HepG2 (cell line): ENCODE results near the gene CKS1B. TPM values are rescaled to one million over a fixed set of nuclear protein-coding genes. Genes with fewer than 3 reads are reported as not detected.
A peak's percentile ranks its signal among the peaks of the same experiment; 100 is the strongest.

Experiments
- ATAC-seq: fragments of 200-7000 bp; cut with Tn5 transposase; 3 replicates; pipeline ENCODE4 v1.9.1; 2020; ENCODE audit warnings: mild to moderate bottlenecking, moderate library complexity
- BruUV-seq: library from RNA; stranded (reverse); fragments of 400-500 nt; replicated peaks from 2 replicates; lab custom pipeline; 2021; lab: Mats Ljungman, UMichigan
- CTCF ChIA-PET: fragments of 300-600 bp; formaldehyde crosslinking; extraction: SDS; loops from one replicate; lab custom pipeline; 2021; ENCODE audit warnings: low total read pairs, inconsistent platforms, low intra/inter-chr PET ratio; lab: Yijun Ruan, JAX
- POLR2A ChIA-PET: fragments of 350-600 bp; sonication (Branson Sonifier 250); formaldehyde crosslinking; loops from one replicate; lab custom pipeline; 2020; ENCODE audit warnings: antibody characterized with exemption, inconsistent platforms; lab: Yijun Ruan, JAX
- DNase-seq: peaks from one replicate; pipeline ENCODE4 v3.0.0-alpha.2; 2015; ENCODE audit warnings: low spot score
- FAIRE-seq: peaks from 3 replicates; lab custom pipeline; 2011; peaks lifted over from hg19 to GRCh38; lab: Jason Lieb, UNC
- H2AFZ ChIP-seq: one replicate; pipeline ENCODE4 v1.6.1; 2011; ENCODE audit warnings: low read length, inconsistent platforms
- H3K27ac ChIP-seq: fragments of 300-600 bp; 3 replicates; pipeline ENCODE4 v1.8.0; 2011; ENCODE audit warnings: mixed run types, mild to moderate bottlenecking, mixed read lengths, low read length, inconsistent platforms; ENCODE audit not compliant: insufficient read depth; ENCODE audit errors: extremely low read length
- H3K27me3 ChIP-seq, 2 experiments: fragments of 200-600 bp in 1 of 2; 2 replicates in 1 of 2; 3 replicates in 1 of 2; pipeline versions ENCODE4 v1.6.0 to v1.8.0; 2011; ENCODE audit warnings: low read length in 2 of 2, mild to moderate bottlenecking in 2 of 2, moderate library complexity in 2 of 2, inconsistent platforms in 1 of 2; ENCODE audit not compliant: insufficient read depth in 2 of 2, control insufficient read depth in 1 of 2
- H3K36me3 ChIP-seq, 2 experiments: fragments of 200-600 bp in 1 of 2; replicated peaks in 1 of 2; 2 replicates in 1 of 2; 3 replicates in 1 of 2; pipeline versions ENCODE4 v1.5.1 to v1.8.0; 2011; ENCODE audit warnings: low read length in 2 of 2, inconsistent platforms in 1 of 2; ENCODE audit not compliant: insufficient read depth in 2 of 2, control insufficient read depth in 1 of 2
- H3K4me1 ChIP-seq: 2 replicates; pipeline ENCODE4 v1.5.1; 2012; ENCODE audit warnings: low read length, inconsistent platforms; ENCODE audit not compliant: insufficient read depth
- H3K4me2 ChIP-seq: 2 replicates; pipeline ENCODE4 v1.6.0; 2011; ENCODE audit warnings: low read depth, low read length, inconsistent platforms
- H3K4me3 ChIP-seq, 3 experiments: fragments of 200-600 bp in 1 of 3; sonication (generic), shearing (Covaris generic) in 1 of 3; replicated peaks in 1 of 3; 2 replicates each; pipeline ENCODE4 v1.5.1; 2011 to 2016; ENCODE audit warnings: low read length in 3 of 3, inconsistent platforms in 2 of 3, low read depth in 2 of 3, mild to moderate bottlenecking in 2 of 3, control low read depth in 1 of 3, mixed read lengths in 1 of 3; ENCODE audit not compliant: insufficient read depth in 1 of 3
- H3K79me2 ChIP-seq: one replicate; pipeline ENCODE4 v1.6.1; 2011; ENCODE audit warnings: low read length, inconsistent platforms; ENCODE audit not compliant: insufficient read depth
- H3K9ac ChIP-seq: 2 replicates; pipeline ENCODE4 v1.6.0; 2011; ENCODE audit warnings: mild to moderate bottlenecking, low read depth, low read length, inconsistent platforms; ENCODE audit not compliant: insufficient read depth
- H3K9me3 ChIP-seq: 2 replicates; pipeline ENCODE4 v1.5.1; 2012; ENCODE audit warnings: mild to moderate bottlenecking, low read length
- H4K20me1 ChIP-seq: 2 replicates; pipeline ENCODE4 v1.6.0; 2011; ENCODE audit warnings: inconsistent platforms, mild to moderate bottlenecking, low read length, moderate library complexity; ENCODE audit not compliant: insufficient read depth
- BHLHE40 ChIP-seq: IDR thresholded peaks from 2 replicates; pipeline ENCODE4 v1.6.1; 2011; ENCODE audit warnings: low read length, improper control_type of control experiment
- EED ChIP-seq: sonication (generic); formaldehyde crosslinking; IDR thresholded peaks from 2 replicates; pipeline ENCODE4 v1.5.0; 2020; ENCODE audit warnings: mild to moderate bottlenecking, missing genetic modification reagents
- FOSL1 ChIP-seq: sonication (generic); formaldehyde crosslinking; IDR thresholded peaks from 2 replicates; pipeline ENCODE4 v1.9.0; 2021; ENCODE audit warnings: missing genetic modification reagents, borderline replicate concordance
- IKZF4 ChIP-seq: sonication (generic); formaldehyde crosslinking; IDR thresholded peaks from 2 replicates; pipeline ENCODE4 v1.5.1; 2020; ENCODE audit warnings: borderline replicate concordance, mild to moderate bottlenecking, low read depth, missing genetic modification reagents; ENCODE audit errors: not compliant biosample characterization
- KLF6 ChIP-seq: IDR thresholded peaks from 2 replicates; pipeline ENCODE4 v1.8.0; 2016; ENCODE audit warnings: missing biosample characterization, missing genetic modification reagents
- KLF9 ChIP-seq: IDR thresholded peaks from 2 replicates; pipeline ENCODE4 v1.6.1; 2016; ENCODE audit warnings: low read depth
- NPAS2 ChIP-seq: sonication (generic); formaldehyde crosslinking; IDR thresholded peaks from 2 replicates; pipeline ENCODE4 v1.8.0; 2022; ENCODE audit warnings: mild to moderate bottlenecking, missing genetic modification reagents, borderline replicate concordance
- TCF7L2 ChIP-seq: IDR thresholded peaks from 2 replicates; pipeline ENCODE4 v1.6.1; 2011; ENCODE audit warnings: mild to moderate bottlenecking, low read depth, low read length, moderate library complexity
- ZNF10 ChIP-seq: sonication (generic); formaldehyde crosslinking; IDR thresholded peaks from 2 replicates; pipeline ENCODE4 v1.4.0; 2020; ENCODE audit warnings: mild to moderate bottlenecking, low read depth, missing genetic modification reagents, borderline replicate concordance
- ZNF546 ChIP-seq: sonication (generic); formaldehyde crosslinking; conservative IDR thresholded peaks from 2 replicates; pipeline ENCODE4 v1.8.1; 2023; ENCODE audit warnings: mild to moderate bottlenecking, missing genetic modification reagents
- ZNF598 ChIP-seq: sonication (generic); formaldehyde crosslinking; IDR thresholded peaks from 2 replicates; pipeline ENCODE4 v1.5.1; 2020; ENCODE audit warnings: mild to moderate bottlenecking, missing genetic modification reagents, borderline replicate concordance
- ZNF773 ChIP-seq: sonication (generic); formaldehyde crosslinking; IDR thresholded peaks from 2 replicates; pipeline ENCODE4 v1.4.0; 2020; ENCODE audit warnings: missing genetic modification reagents, borderline replicate concordance
- WGBS: methylation state at CpG from one replicate; pipeline ENCODE4 v1.1.6; 2017; ENCODE audit warnings: low lambda C conversion rate; 5-methylcytosine and 5-hydroxymethylcytosine counted together
- in situ Hi-C: cut with HindIII; loops from 2 replicates; pipeline ENCODE4 v1.10.0; 2017; ENCODE audit warnings: low pct_unique_long_range_greater_than_20kb; ENCODE audit not compliant: extremely low pct_ligation_motif_present
- intact Hi-C: fragments of 100-400 bp; cut with micrococcal nuclease; formaldehyde crosslinking; loops from one replicate; pipeline ENCODE4 v1.10.0; 2022; ENCODE audit not compliant: unreplicated experiment
- polyA plus RNA-seq, 8 experiments: library from polyadenylated mRNA; depleted of rRNA in 3 of 8; stranded (reverse) in 7 of 8; unstranded in 1 of 8; fragments of >200 nt; fragmentation: Illumina TruSeq in 4 of 8; extraction: Trizol in 4 of 8; gene quantifications; 2 replicates each; pipeline versions ENCODE4 v1.2.1 to v1.2.3, GENCODE V29; 2011 to 2016; ENCODE audit warnings: low read depth in 4 of 8, missing spikeins in 1 of 8, mixed read lengths in 1 of 8; ENCODE audit not compliant: insufficient read depth in 1 of 8
- total RNA-seq, 5 experiments: library from RNA; depleted of rRNA; stranded (reverse); fragments of >200 nt; fragmentation: Illumina TruSeq; extraction: Trizol; gene quantifications; 2 replicates each; pipeline ENCODE4 v1.2.3, GENCODE V29; 2016; ENCODE audit warnings: low read depth in 1 of 5

The CKS1B gene
- total and polyA plus RNA-seq, 2 of the 13 experiments (the other 11 are each of a cell fraction or from before 2014, with no cell fraction given), result 217 to 222 TPM

DNA sequence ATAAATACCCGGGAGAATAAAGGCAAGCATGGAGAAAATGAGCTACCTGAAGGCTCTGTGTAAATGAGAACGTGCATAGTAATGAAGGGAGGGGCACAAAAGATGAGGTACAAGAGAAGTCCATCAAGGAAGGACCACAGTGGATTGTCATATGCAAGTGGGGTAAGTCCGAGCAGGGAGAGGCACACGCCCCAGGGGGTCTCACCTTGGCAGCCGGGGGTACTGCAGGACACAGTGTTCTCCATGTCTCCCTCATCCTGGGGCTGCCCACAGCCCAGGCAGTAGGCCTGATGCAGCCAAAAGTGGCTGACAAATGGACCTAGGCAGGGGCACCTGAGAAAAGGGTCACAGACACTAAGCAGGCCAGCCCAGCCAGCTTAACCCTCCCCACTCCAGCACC is 49.1 kb downstream of the CKS1B start:
- H3K4me2 ChIP-seq, result no peak overlapping the region
- no peaks in the 10 kb centered on the region for H3K9me3 ChIP-seq
- POLR2A ChIA-PET, result interaction anchor here (1.0 to 2.5 kb wide), 4 partner anchors 21 to 53 kb away, joined by 3 to 11 read pairs (median 4); partner anchors contain the start of gene SHC1
- no peaks in the 10 kb centered on the region for H3K27me3 ChIP-seq
- no peaks in the 10 kb centered on the region for H3K36me3 ChIP-seq
- in situ Hi-C loops, result no loop called here
- WGBS, result 27% methylated on average over 5 of the region's 5 CpGs
- peak; percentile 17; the same call in 2 of the 3 replicates for ATAC-seq
- no peak for FAIRE-seq
- no peaks in the 10 kb centered on the region for H4K20me1 ChIP-seq
- DNase-seq, result no peak
- H3K27ac ChIP-seq, result no peak overlapping the region
- H3K79me2 ChIP-seq, result no peaks in the 10 kb centered on the region
- H3K9ac ChIP-seq, result no peak overlapping the region
- no peak overlapping the region for H3K4me3 ChIP-seq
- no TSS peak for BruUV-seq
- peaks cover 64% of the 10 kb centered on the region for H3K4me1 ChIP-seq
- CTCF ChIA-PET, result no interaction called here
- intact Hi-C loops, result no loop called here
- H2AFZ ChIP-seq, result no peak overlapping the region
- TF ChIP-seq EED (no peak), ZNF598 (no peak), BHLHE40 (no peak), KLF9 (no peak)

DNA sequence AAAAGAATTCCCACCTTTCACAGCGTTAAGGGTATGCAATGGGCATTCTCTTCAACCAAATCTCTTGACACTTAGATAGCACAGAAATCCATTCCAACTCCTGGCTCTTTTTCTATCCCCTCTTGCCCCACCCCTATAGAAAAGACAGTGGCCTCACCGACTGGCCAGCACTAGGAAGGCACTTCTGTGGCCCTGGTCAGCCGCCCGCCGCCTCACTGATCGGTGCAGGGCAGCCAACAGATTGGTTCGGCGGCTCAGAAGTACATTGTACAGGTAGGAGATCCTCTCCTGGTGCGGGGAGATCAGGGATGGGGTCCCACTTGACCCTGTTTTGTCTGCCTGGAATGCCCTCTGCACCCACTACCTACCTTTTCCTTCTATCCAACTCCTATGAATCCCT is 49.8 kb downstream of the CKS1B start:
- Histone ChIP-seq H3K4me3 (no peak overlapping the region), H4K20me1 (no peaks in the 10 kb centered on the region), H3K27ac (no peak overlapping the region), H3K9ac (no peak overlapping the region), H3K4me1 (peaks cover 64% of the 10 kb centered on the region), H3K79me2 (no peaks in the 10 kb centered on the region), H2AFZ (no peak overlapping the region), H3K36me3 (no peaks in the 10 kb centered on the region), H3K9me3 (no peaks in the 10 kb centered on the region), H3K4me2 (no peak overlapping the region), H3K27me3 (peaks cover 0 to 6% of the 10 kb centered on the region in 2 experiments; a peak in 2 of 5 replicates)
- WGBS, result 79% methylated on average over 9 of the region's 9 CpGs
- intact Hi-C loops (no loop called here), in situ Hi-C loops (no loop called here)
- FAIRE-seq (no peak), DNase-seq (no peak), ATAC-seq (no peak)
- TF ChIP-seq KLF6 (CRISPR knock-in tag) (no peak), ZNF10 (no peak), IKZF4 (CRISPR knock-in tag) (no peak), ZNF546 (no peak), NPAS2 (CRISPR knock-in tag) (no peak), ZNF773 (CRISPR knock-in tag) (no peak), TCF7L2 (no peak), FOSL1 (no peak)
- ChIA-PET POLR2A (interaction anchor here (1.3 to 1.6 kb wide), 2 partner anchors 20 to 80 kb away, joined by 3 to 4 read pairs; no protein-coding TSS in a partner anchor), CTCF (no interaction called here)
- no TSS peak for BruUV-seq
